Ishikawa (cell line): Measurements from ENCODE around the gene MLLT3.

Experiments used
- CEBPB ChIP-seq: IDR thresholded peaks from 2 replicates; pipeline ENCODE4 v1.6.1; 2012
- CREB1 ChIP-seq: IDR thresholded peaks from 2 replicates; pipeline ENCODE4 v1.6.1; 2012; ENCODE audit warnings: low read depth
- EGR1 ChIP-seq: IDR thresholded peaks from 2 replicates; pipeline ENCODE4 v1.6.1; 2012
- EP300 ChIP-seq: IDR thresholded peaks from 2 replicates; pipeline ENCODE4 v1.6.1; 2012; ENCODE audit warnings: borderline replicate concordance
- FOXM1 ChIP-seq: IDR thresholded peaks from 2 replicates; pipeline ENCODE4 v1.6.1; 2012; ENCODE audit warnings: low read depth, borderline replicate concordance
- MAX ChIP-seq: IDR thresholded peaks from 2 replicates; pipeline ENCODE4 v1.6.1; 2012
- NFIC ChIP-seq: IDR thresholded peaks from 2 replicates; pipeline ENCODE4 v1.6.1; 2012
- RAD21 ChIP-seq: IDR thresholded peaks from 2 replicates; pipeline ENCODE4 v1.6.1; 2012; ENCODE audit warnings: low read depth
- TAF1 ChIP-seq: IDR thresholded peaks from 2 replicates; pipeline ENCODE4 v1.6.1; 2012; ENCODE audit warnings: low read depth, mild to moderate bottlenecking
- TCF12 ChIP-seq: IDR thresholded peaks from 2 replicates; pipeline ENCODE4 v1.6.1; 2012; ENCODE audit warnings: low read depth
- TEAD4 ChIP-seq: IDR thresholded peaks from 2 replicates; pipeline ENCODE4 v1.6.1; 2012
- USF1 ChIP-seq: IDR thresholded peaks from 2 replicates; pipeline ENCODE4 v1.6.1; 2012
- YY1 ChIP-seq: IDR thresholded peaks from 2 replicates; pipeline ENCODE4 v1.6.1; 2012; ENCODE audit warnings: low read depth
- ZBTB7A ChIP-seq: IDR thresholded peaks from 2 replicates; pipeline ENCODE4 v1.6.1; 2012; ENCODE audit warnings: low read depth
- TF ChIP-seq, protein P1 (sequence below): IDR thresholded peaks from 2 replicates; pipeline ENCODE4 v1.6.1; 2012; ENCODE audit warnings: low read depth, mild to moderate bottlenecking

Gene MLLT3

DNA sequence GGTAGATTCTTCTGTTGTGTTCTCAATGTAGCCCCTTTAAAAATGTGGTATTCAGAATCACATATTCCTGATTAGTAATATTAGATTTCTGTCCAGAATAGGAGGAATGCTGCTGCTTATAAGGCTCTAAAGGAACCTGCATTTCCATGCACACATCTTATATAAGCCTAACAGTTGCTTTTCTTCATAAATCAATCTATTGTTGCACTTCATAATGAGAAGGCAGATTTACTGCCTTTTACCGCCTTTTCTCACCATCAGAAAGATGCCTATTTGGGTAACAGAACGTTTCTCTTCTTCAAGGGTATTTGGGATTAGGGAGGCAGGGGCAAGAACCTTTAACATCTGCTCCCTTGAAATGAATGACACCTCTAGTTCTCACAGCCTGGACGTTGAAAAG lies 243.4 kb downstream of the MLLT3 start:
- TF ChIP-seq, protein P1, sequence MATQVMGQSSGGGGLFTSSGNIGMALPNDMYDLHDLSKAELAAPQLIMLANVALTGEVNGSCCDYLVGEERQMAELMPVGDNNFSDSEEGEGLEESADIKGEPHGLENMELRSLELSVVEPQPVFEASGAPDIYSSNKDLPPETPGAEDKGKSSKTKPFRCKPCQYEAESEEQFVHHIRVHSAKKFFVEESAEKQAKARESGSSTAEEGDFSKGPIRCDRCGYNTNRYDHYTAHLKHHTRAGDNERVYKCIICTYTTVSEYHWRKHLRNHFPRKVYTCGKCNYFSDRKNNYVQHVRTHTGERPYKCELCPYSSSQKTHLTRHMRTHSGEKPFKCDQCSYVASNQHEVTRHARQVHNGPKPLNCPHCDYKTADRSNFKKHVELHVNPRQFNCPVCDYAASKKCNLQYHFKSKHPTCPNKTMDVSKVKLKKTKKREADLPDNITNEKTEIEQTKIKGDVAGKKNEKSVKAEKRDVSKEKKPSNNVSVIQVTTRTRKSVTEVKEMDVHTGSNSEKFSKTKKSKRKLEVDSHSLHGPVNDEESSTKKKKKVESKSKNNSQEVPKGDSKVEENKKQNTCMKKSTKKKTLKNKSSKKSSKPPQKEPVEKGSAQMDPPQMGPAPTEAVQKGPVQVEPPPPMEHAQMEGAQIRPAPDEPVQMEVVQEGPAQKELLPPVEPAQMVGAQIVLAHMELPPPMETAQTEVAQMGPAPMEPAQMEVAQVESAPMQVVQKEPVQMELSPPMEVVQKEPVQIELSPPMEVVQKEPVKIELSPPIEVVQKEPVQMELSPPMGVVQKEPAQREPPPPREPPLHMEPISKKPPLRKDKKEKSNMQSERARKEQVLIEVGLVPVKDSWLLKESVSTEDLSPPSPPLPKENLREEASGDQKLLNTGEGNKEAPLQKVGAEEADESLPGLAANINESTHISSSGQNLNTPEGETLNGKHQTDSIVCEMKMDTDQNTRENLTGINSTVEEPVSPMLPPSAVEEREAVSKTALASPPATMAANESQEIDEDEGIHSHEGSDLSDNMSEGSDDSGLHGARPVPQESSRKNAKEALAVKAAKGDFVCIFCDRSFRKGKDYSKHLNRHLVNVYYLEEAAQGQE = no peak
- no peak for TF ChIP-seq ZBTB7A
- TF ChIP-seq EGR1 = no peak
- no peak for TF ChIP-seq YY1

- TF ChIP-seq TEAD4 (no peak), USF1 (no peak), EP300 (no peak), CREB1 (no peak), TCF12 (no peak), CEBPB (no peak), RAD21 (no peak), FOXM1 (no peak), EGR1 (no peak), YY1 (no peak), MAX (no peak), TAF1 (no peak), ZBTB7A (no peak), NFIC (no peak)
- TF ChIP-seq, protein P1 = no peak
Observed at GRCh38 chr9:20377790-20378189, 244.5 kb downstream of the MLLT3 start.

- no peak for TF ChIP-seq EGR1
- TF ChIP-seq TCF12 = no peak
- TF ChIP-seq NFIC = no peak
- TF ChIP-seq YY1 = no peak
- TF ChIP-seq FOXM1 = no peak
- TF ChIP-seq CREB1 = no peak
Observed at GRCh38 chr9:20376731-20377375, 245.4 kb downstream of the MLLT3 start.

GRCh38 chr9:20376042-20376441 lies 246.3 kb downstream of the MLLT3 start:
- no peak for TF ChIP-seq TCF12
- TF ChIP-seq EGR1 = no peak
- TF ChIP-seq RAD21 = no peak
- no peak for TF ChIP-seq CREB1
- no peak for TF ChIP-seq CEBPB
- no peak for TF ChIP-seq NFIC
- TF ChIP-seq, protein P1 = no peak
- no peak for TF ChIP-seq USF1
- no peak for TF ChIP-seq TEAD4
- TF ChIP-seq EP300 = no peak
- no peak for TF ChIP-seq ZBTB7A
- TF ChIP-seq TAF1 = no peak
- no peak for TF ChIP-seq YY1
- TF ChIP-seq FOXM1 = no peak
- no peak for TF ChIP-seq MAX

- TF ChIP-seq TCF12 (no peak), CEBPB (no peak)
Observed at GRCh38 chr9:20373263-20373662, 249.0 kb downstream of the MLLT3 start.
